ENCODE measurements around the gene MACROD2. TPM values are rescaled to one million over a fixed set of nuclear protein-coding genes. Genes with fewer than 3 reads are reported as not detected.

Gene MACROD2
- total and polyA plus RNA-seq, 2 donors (not counting 1 experiment from before 2014, with no cell fraction given): 5.3 to 6.7 TPM

DNA sequence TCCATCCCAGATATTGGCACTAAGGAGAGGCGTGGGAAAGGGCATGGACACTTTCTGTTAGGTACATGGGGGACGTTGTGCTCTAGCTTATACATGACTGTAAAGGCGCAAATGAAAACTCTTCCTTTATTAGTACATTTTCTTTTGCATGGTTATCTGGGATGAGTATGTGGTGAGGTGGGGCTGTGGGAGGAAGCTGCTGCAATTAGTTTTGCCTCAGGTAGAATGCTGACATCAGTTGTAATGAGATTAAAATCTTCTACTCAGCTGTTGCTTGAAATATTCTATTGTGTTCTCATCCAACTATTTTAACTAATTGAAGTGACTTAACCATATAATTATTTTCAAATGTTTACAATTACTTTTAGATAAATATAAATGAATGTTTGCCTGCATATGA is 560.4 kb downstream of the MACROD2 start:
- no peaks in the 10 kb centered on the region for H3K4me1 ChIP-seq (ENCODE audit: control insufficient read depth in 2 of 2, insufficient read depth in 2 of 2, low read length in 2 of 2)
- H3K4me2 ChIP-seq (replicated peaks; ENCODE audit: low read depth, low read length, poor library complexity, severe bottlenecking): no peak overlapping the region
- CTCF ChIA-PET: no interaction called here
- H3K27ac ChIP-seq (ENCODE audit: low read length in 2 of 2): no peak overlapping the region
- no CpG with 5 or more reads among the region's 3 CpGs for WGBS (ENCODE audit: insufficient coverage)
- Mint-ChIP-seq H3K27ac (no peak overlapping the region), H3K27me3 (peaks cover 13% of the 10 kb centered on the region), H3K4me3 (no peak overlapping the region), H3K4me1 (no peaks in the 10 kb centered on the region), H3K9me3 (ENCODE audit: insufficient read depth) (no peaks in the 10 kb centered on the region)
- H4K20me1 ChIP-seq (ENCODE audit: control insufficient read depth, insufficient read depth, low read length, poor library complexity, severe bottlenecking): no peaks in the 10 kb centered on the region
- H3K36me3 ChIP-seq (replicated peaks in 1 of 2; ENCODE audit: control extremely low read depth in 1 of 2, control insufficient read depth in 1 of 2, extremely low read depth in 1 of 2, insufficient read depth in 2 of 2, low read length in 1 of 2): no peaks in the 10 kb centered on the region
- DNase-seq (no peak), ATAC-seq (ENCODE audit: low read depth) (no peak)
- no peak overlapping the region for H3K9ac ChIP-seq (ENCODE audit: low read length)
- H3K27me3 ChIP-seq (replicated peaks in 1 of 4; ENCODE audit: control extremely low read depth in 1 of 4, control insufficient read depth in 3 of 4, insufficient read depth in 4 of 4, low read length in 3 of 4): no peaks in the 10 kb centered on the region
- H3K4me3 ChIP-seq (ENCODE audit: control extremely low read depth in 1 of 5, extremely low read depth in 1 of 5, insufficient read depth in 1 of 5, low read depth in 2 of 5, low read length in 4 of 5): no peak overlapping the region
- H3K9me3 ChIP-seq (ENCODE audit: control extremely low read depth in 1 of 3, control insufficient read depth in 2 of 3, insufficient read depth in 1 of 3, low read length in 2 of 3): no peaks in the 10 kb centered on the region
- POLR2A ChIA-PET: no interaction called here
- H2AFZ ChIP-seq (ENCODE audit: insufficient read depth, low read depth, low read length, poor library complexity, severe bottlenecking): no peak overlapping the region
- no peak for TF ChIP-seq EZH2 (IDR thresholded peaks at IDR 0.05; ENCODE audit: borderline replicate concordance, insufficient read depth, low read depth, low read length, poor library complexity, severe bottlenecking)
- TF ChIP-seq, protein P1, sequence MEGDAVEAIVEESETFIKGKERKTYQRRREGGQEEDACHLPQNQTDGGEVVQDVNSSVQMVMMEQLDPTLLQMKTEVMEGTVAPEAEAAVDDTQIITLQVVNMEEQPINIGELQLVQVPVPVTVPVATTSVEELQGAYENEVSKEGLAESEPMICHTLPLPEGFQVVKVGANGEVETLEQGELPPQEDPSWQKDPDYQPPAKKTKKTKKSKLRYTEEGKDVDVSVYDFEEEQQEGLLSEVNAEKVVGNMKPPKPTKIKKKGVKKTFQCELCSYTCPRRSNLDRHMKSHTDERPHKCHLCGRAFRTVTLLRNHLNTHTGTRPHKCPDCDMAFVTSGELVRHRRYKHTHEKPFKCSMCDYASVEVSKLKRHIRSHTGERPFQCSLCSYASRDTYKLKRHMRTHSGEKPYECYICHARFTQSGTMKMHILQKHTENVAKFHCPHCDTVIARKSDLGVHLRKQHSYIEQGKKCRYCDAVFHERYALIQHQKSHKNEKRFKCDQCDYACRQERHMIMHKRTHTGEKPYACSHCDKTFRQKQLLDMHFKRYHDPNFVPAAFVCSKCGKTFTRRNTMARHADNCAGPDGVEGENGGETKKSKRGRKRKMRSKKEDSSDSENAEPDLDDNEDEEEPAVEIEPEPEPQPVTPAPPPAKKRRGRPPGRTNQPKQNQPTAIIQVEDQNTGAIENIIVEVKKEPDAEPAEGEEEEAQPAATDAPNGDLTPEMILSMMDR (IDR thresholded peaks at IDR 0.05): no peak
- intact Hi-C loops (cut with micrococcal nuclease): no loop called here
- no peaks in the 10 kb centered on the region for H3K79me2 ChIP-seq (ENCODE audit: control insufficient read depth, insufficient read depth, low read length)

DNA sequence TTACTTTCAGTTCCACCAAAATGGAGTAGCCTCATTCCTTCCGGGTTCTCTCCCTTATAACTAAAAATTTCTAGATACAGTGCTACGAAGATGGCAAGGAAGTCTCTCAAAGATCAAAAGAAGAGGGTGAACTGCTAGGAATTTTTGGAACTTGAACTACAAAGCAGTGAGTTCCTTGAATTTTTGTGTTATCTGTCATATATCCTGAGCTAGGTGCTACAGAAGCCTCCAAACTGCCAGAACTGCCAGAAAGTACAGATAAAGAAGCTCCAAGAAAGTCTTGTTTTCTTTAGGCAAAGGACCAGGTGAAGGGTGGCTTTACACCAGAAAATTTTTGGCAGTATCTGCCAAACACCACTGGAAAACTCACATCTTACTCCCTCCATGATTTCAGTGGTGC is 560.9 kb downstream of the MACROD2 start:
- Mint-ChIP-seq H3K27ac (no peak overlapping the region), H3K27me3 (peaks cover 13% of the 10 kb centered on the region), H3K4me1 (no peaks in the 10 kb centered on the region), H3K9me3 (ENCODE audit: insufficient read depth) (no peaks in the 10 kb centered on the region), H3K4me3 (no peak overlapping the region)
- intact Hi-C loops (cut with micrococcal nuclease): no loop called here
- H3K79me2 ChIP-seq (ENCODE audit: control insufficient read depth, insufficient read depth, low read length): no peaks in the 10 kb centered on the region
- no peaks in the 10 kb centered on the region for H3K4me1 ChIP-seq (ENCODE audit: control insufficient read depth in 2 of 2, insufficient read depth in 2 of 2, low read length in 2 of 2)
- H4K20me1 ChIP-seq (ENCODE audit: control insufficient read depth, insufficient read depth, low read length, poor library complexity, severe bottlenecking): no peaks in the 10 kb centered on the region
- ChIA-PET CTCF (no interaction called here), POLR2A (no interaction called here)
- no peaks in the 10 kb centered on the region for H3K9me3 ChIP-seq (ENCODE audit: control extremely low read depth in 1 of 3, control insufficient read depth in 2 of 3, insufficient read depth in 1 of 3, low read length in 2 of 3)
- H3K36me3 ChIP-seq (replicated peaks in 1 of 2; ENCODE audit: control extremely low read depth in 1 of 2, control insufficient read depth in 1 of 2, extremely low read depth in 1 of 2, insufficient read depth in 2 of 2, low read length in 1 of 2): no peaks in the 10 kb centered on the region
- H3K27ac ChIP-seq (ENCODE audit: low read length in 2 of 2): no peak overlapping the region
- ATAC-seq (ENCODE audit: low read depth) (no peak), DNase-seq (no peak)
- H3K4me2 ChIP-seq (replicated peaks; ENCODE audit: low read depth, low read length, poor library complexity, severe bottlenecking): no peak overlapping the region
- WGBS (ENCODE audit: insufficient coverage): no CpG with 5 or more reads among the region's 2 CpGs
- no peak overlapping the region for H3K4me3 ChIP-seq (ENCODE audit: control extremely low read depth in 1 of 5, extremely low read depth in 1 of 5, insufficient read depth in 1 of 5, low read depth in 2 of 5, low read length in 4 of 5)
- H3K9ac ChIP-seq (ENCODE audit: low read length): no peak overlapping the region
- TF ChIP-seq EZH2 (IDR thresholded peaks at IDR 0.05; ENCODE audit: borderline replicate concordance, insufficient read depth, low read depth, low read length, poor library complexity, severe bottlenecking): no peak
- TF ChIP-seq, protein P1 (IDR thresholded peaks at IDR 0.05): no peak
- H3K27me3 ChIP-seq (replicated peaks in 1 of 4; ENCODE audit: control extremely low read depth in 1 of 4, control insufficient read depth in 3 of 4, insufficient read depth in 4 of 4, low read length in 3 of 4): no peaks in the 10 kb centered on the region
- no peak overlapping the region for H2AFZ ChIP-seq (ENCODE audit: insufficient read depth, low read depth, low read length, poor library complexity, severe bottlenecking)
